GM19397 (cell line): Measurements from ENCODE around the gene ZNF618.
"Not testable (repeated sequence)": the region's sequence is repeated elsewhere in the genome, so short reads cannot be mapped to it uniquely, and the experiment has no call there.

Source experiments
- ATAC-seq: cut with Tn5 transposase; IDR thresholded peaks from one replicate; pipeline ENCODE4 v1.9.1; 2021; ENCODE audit warnings: mild to moderate bottlenecking, moderate library complexity; ENCODE audit not compliant: unreplicated experiment

ZNF618 gene

GRCh38 chr9:113984639-113985380 is 108.7 kb downstream of the ZNF618 start:
- no peak for ATAC-seq

GRCh38 chr9:113985968-113986585 is 110.0 kb downstream of the ZNF618 start:
- no peak for ATAC-seq

GRCh38 chr9:113986931-113987330 is 110.8 kb downstream of the ZNF618 start:
- ATAC-seq = no peak

- ATAC-seq = no peak
These were observed 111.4 kb downstream of the ZNF618 start for GRCh38 chr9:113987526-113987925.

GRCh38 chr9:113988385-113989016 is 112.4 kb downstream of the ZNF618 start:
- ATAC-seq = no peak

GRCh38 chr9:113989017-113989713 is 113.1 kb downstream of the ZNF618 start:
- ATAC-seq = no peak

GRCh38 chr9:113989714-113990569 is 113.8 kb downstream of the ZNF618 start:
- no peak for ATAC-seq

GRCh38 chr9:113990570-113990907 is 114.4 kb downstream of the ZNF618 start:
- no peak for ATAC-seq

GRCh38 chr9:113990975-113991471 is 114.9 kb downstream of the ZNF618 start:
- no peak for ATAC-seq

- no peak for ATAC-seq
These were observed 115.6 kb downstream of the ZNF618 start for GRCh38 chr9:113991714-113992113.

GRCh38 chr9:113992276-113992951 is 116.3 kb downstream of the ZNF618 start:
- no peak for ATAC-seq

GRCh38 chr9:113992994-113993393 is 116.9 kb downstream of the ZNF618 start:
- ATAC-seq = no peak

GRCh38 chr9:113993838-113994540 is 117.9 kb downstream of the ZNF618 start:
- no peak for ATAC-seq

GRCh38 chr9:113995401-113995800 is 119.3 kb downstream of the ZNF618 start:
- ATAC-seq = no peak

- no peak for ATAC-seq
These were observed 119.9 kb downstream of the ZNF618 start for GRCh38 chr9:113995963-113996362.

- no peak for ATAC-seq
These were observed 120.5 kb downstream of the ZNF618 start for GRCh38 chr9:113996531-113997001.

- not testable (repeated sequence) for ATAC-seq
These were observed 121.0 kb downstream of the ZNF618 start for GRCh38 chr9:113997064-113997463.

GRCh38 chr9:113997610-113998009 is 121.5 kb downstream of the ZNF618 start:
- ATAC-seq = no peak

GRCh38 chr9:113998114-113998513 is 122.0 kb downstream of the ZNF618 start:
- no peak for ATAC-seq
